GM19099 (cell line): ENCODE results near the gene MYRF.

Source experiments
- POLR2A ChIP-seq: IDR thresholded peaks from 3 replicates; pipeline ENCODE4 v1.6.1; 2011; ENCODE audit warnings: low read depth; ENCODE audit not compliant: insufficient read length; ENCODE audit errors: extremely low read depth

Gene MYRF

DNA sequence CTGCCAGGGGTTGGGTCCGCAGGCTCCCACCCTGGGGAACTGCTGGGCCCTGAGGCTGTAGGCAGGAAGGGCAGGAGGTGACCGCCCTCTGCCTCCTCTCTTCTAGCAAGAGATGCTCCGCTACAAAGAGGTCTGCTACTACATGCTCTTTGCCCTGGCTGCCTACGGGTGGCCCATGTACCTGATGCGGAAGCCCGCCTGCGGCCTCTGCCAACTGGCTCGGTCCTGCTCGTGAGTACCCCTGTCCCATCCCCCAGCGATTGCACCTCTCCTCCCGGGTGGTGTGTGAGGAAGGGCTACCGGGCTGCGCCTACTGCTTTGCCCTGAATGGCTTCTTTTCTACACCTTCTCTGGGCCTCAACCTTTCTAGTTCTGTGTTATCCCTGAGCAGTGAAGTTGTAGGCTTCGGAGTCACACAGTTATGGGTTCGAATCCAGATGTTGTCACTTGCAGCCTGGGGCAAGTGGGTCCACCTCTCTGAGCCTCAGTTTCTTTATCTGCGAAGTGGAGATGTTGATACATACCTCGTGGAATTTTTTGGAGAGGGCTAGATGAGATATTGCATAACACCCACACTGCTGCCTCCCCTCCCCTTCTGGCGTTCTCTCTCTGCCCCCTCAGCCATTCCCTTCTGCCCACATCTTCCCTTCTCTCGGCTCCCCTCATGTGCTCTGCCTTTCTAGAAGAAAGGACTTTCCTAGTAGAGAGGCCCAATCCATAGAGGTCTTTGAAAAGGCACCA lies 21.1 kb upstream of the MYRF start:
- no peak for TF ChIP-seq POLR2A

GRCh38 chr11:61731952-61732675 lies 20.3 kb upstream of the MYRF start:
- TF ChIP-seq POLR2A: no peak

DNA sequence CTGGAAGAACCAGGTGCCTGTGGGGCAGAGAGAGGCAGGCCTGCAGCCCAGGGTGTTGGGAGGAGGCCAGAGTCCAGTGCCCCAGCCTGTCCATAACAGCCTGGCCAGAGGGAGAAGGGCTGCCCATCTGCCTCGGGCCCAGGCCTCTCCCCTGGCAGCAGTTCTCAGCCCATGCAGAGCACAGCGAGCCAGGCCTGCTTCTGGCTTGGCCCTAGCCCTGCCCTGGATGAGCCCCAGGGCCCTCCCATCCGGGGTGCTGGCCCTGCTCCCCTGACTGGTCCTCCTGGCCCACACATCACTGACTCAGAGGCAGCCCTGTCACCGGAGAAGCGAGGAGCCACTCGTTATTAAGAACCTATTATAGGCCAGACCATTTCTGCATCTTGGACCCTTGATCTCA lies 19.7 kb upstream of the MYRF start:
- no peak for TF ChIP-seq POLR2A

- TF ChIP-seq POLR2A: no peak
Observed at GRCh38 chr11:61733120-61733978, 19.1 kb upstream of the MYRF start.

DNA sequence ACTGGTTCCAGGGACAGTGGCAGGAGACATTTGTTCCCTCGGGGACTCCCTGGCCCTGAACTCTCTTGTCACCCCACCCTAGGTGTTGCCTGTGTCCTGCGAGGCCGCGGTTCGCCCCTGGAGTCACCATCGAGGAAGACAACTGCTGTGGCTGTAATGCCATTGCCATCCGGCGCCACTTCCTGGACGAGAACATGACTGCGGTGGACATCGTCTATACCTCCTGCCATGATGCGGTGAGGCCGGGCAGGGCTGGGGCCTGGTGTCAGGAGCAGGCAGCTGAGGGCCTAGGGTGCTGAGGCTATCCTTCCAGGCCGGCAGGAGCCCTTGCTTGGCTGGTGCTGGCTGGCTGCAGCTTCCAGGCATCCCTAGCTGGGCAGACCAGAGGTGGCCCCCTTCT lies 17.7 kb upstream of the MYRF start:
- no peak for TF ChIP-seq POLR2A

- no peak for TF ChIP-seq POLR2A
Observed at GRCh38 chr11:61735391-61735790, 17.0 kb upstream of the MYRF start.

DNA sequence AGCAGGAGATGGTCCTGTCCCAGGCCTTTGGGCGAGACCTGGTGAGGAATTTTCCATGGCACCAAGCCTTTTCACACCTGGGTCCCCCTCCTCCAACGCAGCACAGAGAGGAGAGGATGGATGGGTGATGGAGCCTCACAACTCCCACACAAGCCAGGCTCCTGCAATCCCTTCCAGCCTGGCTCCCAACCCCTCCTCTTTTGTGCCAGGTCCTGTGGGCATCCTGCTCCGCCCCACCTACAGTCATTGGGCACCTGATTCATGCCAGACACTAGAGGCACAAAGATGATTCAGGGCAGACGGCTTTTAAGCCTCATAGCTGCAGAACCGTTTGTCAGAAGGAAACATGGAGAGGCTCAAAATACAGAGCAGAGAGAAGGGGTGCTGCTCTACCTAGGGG lies 16.1 kb upstream of the MYRF start:
- no peak for TF ChIP-seq POLR2A

DNA sequence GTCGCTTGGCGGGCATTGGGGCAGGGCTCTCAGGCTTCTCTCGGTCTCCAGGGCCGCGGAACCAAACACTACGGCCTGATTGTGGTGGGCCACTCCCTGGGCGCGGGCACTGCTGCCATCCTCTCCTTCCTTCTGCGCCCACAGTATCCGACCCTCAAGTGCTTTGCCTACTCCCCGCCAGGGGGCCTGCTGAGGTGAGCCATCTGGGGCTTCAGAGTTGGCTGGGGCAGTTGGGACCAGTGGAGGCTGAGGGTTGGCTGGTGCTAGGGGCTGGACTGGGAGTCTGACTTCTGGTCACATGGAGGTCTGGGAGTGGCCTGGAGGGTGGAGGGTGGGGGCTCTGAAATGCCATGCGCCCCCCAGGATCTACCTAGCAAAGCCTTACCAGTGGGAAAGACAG lies 15.3 kb upstream of the MYRF start:
- no peak for TF ChIP-seq POLR2A

DNA sequence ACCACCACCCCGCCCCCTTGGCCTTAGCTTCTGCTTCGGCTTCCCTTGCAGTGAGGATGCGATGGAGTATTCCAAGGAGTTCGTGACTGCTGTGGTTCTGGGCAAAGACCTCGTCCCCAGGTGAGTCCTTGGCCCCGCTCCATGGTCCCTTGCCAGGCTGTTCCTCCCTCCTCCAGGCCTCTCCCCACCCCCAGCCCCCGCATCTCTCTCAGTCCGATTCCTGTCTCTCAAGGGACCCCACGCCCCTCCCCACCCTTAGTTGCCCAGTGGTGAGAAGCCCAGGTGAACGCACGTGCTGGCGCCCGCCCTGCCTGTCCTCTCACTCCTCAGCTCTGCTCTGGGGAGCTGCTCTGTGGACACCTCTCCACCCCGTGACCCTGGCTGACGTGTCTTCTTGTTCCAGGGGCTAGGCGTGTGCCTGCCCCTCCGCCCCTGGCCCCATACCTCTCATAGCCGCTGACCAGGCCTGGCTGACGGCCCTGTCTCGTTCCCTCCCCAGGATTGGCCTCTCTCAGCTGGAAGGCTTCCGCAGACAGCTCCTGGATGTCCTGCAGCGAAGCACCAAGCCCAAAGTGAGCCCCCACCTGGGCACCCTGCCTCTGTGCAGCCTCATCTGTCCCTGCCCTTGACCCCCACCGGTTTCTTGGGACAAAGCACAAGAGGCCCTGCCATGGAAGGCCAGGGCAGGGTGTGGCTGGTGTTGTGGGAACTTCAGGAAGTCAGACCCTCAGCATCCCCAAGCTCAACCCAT lies 14.6 kb upstream of the MYRF start:
- TF ChIP-seq POLR2A: no peak

- TF ChIP-seq POLR2A: no peak
Observed at GRCh38 chr11:61738776-61739175, 13.7 kb upstream of the MYRF start.

- TF ChIP-seq POLR2A: no peak
Observed at GRCh38 chr11:61739413-61739812, 13.0 kb upstream of the MYRF start.

DNA sequence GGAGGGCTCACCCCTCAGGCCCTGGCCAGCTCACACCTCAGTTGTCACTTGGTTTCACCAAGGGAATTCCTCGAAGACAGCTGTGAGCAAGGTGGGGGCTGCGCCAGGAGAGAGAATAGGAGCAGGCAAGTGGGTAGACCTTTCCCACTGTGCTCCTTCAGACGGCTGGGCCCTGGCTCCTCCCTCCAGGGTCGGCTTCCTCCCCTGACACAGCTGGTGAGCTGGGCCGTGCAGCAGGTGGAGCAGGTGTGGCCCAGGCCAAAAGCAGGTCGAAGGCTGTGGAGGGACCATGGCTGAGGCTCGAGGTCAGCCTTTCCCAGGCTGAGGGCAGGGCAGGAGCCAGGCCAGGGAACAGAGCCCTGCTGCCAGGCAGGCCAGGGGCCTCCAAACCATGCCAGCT lies 12.5 kb upstream of the MYRF start:
- no peak for TF ChIP-seq POLR2A

GRCh38 chr11:61742391-61742790 lies 10.0 kb upstream of the MYRF start:
- no peak for TF ChIP-seq POLR2A

- no peak for TF ChIP-seq POLR2A
Observed at GRCh38 chr11:61743486-61744095, 8.8 kb upstream of the MYRF start.
